GM12892 (cell line): ENCODE data around the gene PCED1B.
"Not testable (repeated sequence)": the region's sequence is repeated elsewhere in the genome, so short reads cannot be mapped to it uniquely, and the experiment has no call there.

Source experiments
- DNase-seq: peaks from one replicate; pipeline ENCODE4 v3.0.0; 2011; ENCODE audit not compliant: insufficient read length
- FAIRE-seq: peaks from 2 replicates; lab custom pipeline; 2011; peaks lifted over from hg19 to GRCh38; lab: Jason Lieb, UNC
- POLR2A ChIP-seq: IDR thresholded peaks from 2 replicates; pipeline ENCODE4 v1.6.1; 2011; ENCODE audit warnings: low read depth, low read length, control low read depth
- POLR2AphosphoS5 ChIP-seq: IDR thresholded peaks from 2 replicates; pipeline ENCODE4 v1.6.1; 2011; ENCODE audit warnings: low read depth, low read length, control low read depth
- TAF1 ChIP-seq: IDR thresholded peaks from 2 replicates; pipeline ENCODE4 v1.6.1; 2011; ENCODE audit warnings: low read depth, mild to moderate bottlenecking, control low read depth, low read length, borderline replicate concordance

The PCED1B gene

GRCh38 chr12:47052274-47052673 lies 27.1 kb upstream of the PCED1B start:
- DNase-seq (no peak), FAIRE-seq (no peak)
- TF ChIP-seq POLR2AphosphoS5 (no peak), POLR2A (no peak), TAF1 (no peak)

- no peak for DNase-seq
- TF ChIP-seq POLR2A, result no peak
- no peak for TF ChIP-seq TAF1
- no peak for TF ChIP-seq POLR2AphosphoS5
- no peak for FAIRE-seq
Measured at GRCh38 chr12:47053961-47054360, 25.5 kb upstream of the PCED1B start.

GRCh38 chr12:47054659-47055058 lies 24.8 kb upstream of the PCED1B start:
- DNase-seq, result no peak
- FAIRE-seq, result no peak
- no peak for TF ChIP-seq POLR2A
- TF ChIP-seq POLR2AphosphoS5, result no peak
- TF ChIP-seq TAF1, result no peak

DNA sequence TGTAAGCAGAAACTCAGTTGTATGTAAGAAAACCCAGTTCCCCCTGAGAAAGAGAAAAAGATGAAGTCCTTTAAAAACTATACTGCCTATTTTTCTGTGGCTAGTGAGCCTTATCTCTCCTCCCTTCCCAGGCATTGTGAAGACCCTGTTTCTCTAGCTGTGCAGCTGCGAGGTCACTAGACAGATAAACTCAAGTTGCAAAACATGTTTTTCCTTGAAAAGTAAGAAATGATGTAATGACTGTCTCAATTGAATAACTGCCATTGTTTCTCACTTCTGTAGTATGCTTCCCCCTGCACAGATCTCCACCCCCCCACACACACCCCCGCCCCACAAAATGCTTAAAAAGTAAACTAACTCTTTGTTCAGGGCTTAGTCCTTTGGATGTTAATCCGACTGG lies 23.6 kb upstream of the PCED1B start:
- DNase-seq, FAIRE-seq: not testable (repeated sequence)

DNA sequence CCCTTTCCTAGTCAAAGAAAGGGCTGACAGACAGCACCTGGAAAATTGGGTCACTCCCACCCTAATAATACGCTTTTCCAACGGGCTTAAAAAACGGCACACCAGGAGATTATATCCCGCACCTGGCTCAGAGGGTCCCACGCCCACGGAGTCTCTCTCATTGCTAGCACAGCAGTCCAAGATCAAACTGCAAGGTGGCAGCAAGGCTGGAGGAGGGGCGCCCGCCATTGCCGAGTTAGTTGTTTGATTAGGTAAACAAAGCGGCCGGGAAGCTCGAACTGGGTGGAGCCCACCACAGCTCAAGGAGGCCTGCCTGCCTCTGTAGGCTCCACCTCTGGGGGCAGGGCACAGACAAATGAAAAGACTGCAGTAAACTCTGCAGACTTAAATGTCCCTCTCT lies 22.5 kb upstream of the PCED1B start:
- FAIRE-seq, DNase-seq: not testable (repeated sequence)

DNA sequence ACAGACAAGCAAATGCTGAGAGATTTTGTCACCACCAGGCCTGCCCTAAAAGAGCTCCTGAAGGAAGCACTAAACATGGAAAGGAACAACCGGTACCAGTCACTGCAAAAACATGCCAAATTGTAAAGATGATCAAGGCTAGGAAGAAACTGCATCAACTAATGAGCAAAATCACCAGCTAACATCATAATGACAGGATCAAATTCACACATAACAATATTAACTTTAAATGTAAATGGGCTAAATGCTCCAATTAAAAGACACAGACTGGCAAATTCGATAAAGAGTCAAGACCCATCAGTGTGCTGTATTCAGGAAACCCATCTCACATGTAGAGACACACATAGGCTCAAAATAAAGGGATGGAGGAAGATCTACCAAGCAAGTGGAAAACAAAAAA lies 20.8 kb upstream of the PCED1B start:
- not testable (repeated sequence) for FAIRE-seq, DNase-seq

GRCh38 chr12:47065546-47065945 lies 13.9 kb upstream of the PCED1B start:
- TF ChIP-seq TAF1 (no peak), POLR2AphosphoS5 (no peak), POLR2A (no peak)
- FAIRE-seq (no peak), DNase-seq (no peak)

GRCh38 chr12:47066278-47067025 lies 13.0 kb upstream of the PCED1B start:
- DNase-seq, result no peak
- TF ChIP-seq TAF1 (no peak), POLR2AphosphoS5 (no peak)
- FAIRE-seq, result no peak

- no peak for FAIRE-seq
- DNase-seq, result no peak
- TF ChIP-seq POLR2A, result no peak
- no peak for TF ChIP-seq TAF1
Measured at GRCh38 chr12:47067176-47067575, 12.2 kb upstream of the PCED1B start.

GRCh38 chr12:47067771-47068431 lies 11.5 kb upstream of the PCED1B start:
- no peak for TF ChIP-seq POLR2AphosphoS5
- no peak for TF ChIP-seq POLR2A
- no peak for TF ChIP-seq TAF1
- FAIRE-seq, result no peak

DNA sequence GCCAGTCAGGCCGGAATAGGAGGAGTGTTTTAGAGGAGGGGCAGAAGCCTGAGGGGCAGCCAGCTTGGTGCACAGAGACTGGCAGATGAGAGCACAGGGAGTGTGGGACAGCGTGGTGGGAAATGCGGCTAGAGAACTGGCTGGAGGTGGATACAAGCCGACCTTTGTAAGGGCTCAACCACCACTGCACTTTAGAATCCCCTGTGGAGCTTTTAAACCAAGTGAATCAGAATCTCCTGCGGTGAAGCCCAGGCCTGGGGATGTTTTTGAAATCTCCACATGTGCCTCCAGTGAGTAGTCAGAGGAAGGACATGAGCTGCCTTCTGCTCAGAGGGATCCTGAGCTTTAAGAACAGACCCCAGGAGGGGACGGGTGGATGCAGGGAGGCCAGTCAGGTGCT lies 10.9 kb upstream of the PCED1B start:
- DNase-seq, result no peak
- no peak for FAIRE-seq

More at GRCh38 chr12:47067771-47068431, 11.5 kb upstream of the PCED1B start:
- DNase-seq, result no peak

DNA sequence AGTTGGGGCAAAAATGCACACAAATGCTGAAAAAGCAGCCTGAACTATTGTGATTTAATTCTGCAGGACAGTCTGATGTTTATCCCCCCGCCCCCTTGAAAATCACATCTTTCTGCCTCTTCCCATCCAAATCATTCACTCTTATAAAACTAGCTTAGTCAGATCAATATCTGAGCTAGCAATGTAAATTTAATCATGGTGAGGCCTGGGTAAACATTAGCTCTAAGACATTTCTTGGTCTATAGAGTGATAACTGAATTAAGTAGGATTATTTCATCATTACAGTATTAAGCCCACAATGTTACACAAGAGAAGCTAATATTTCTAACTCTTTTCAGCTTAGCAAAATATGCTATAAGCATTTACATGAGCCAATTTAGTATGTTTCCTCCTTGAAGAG lies 9.1 kb upstream of the PCED1B start:
- FAIRE-seq, result no peak
- TF ChIP-seq POLR2AphosphoS5 (no peak), TAF1 (no peak), POLR2A (no peak)
- DNase-seq, result no peak

More for the DNA sequence above, 10.9 kb upstream of the PCED1B start:
- TF ChIP-seq TAF1 (no peak), POLR2A (no peak), POLR2AphosphoS5 (no peak)
